Calu3 (cell line): ENCODE data around the gene ANKRD13D. TPM values are rescaled to one million over a fixed set of nuclear protein-coding genes. Genes with fewer than 3 reads are reported as not detected.

ENCODE experiments used
- BruUV-seq: library from RNA; stranded (reverse); fragments of 400-500 nt; replicated peaks from 2 replicates; lab custom pipeline; 2021; lab: Mats Ljungman, UMichigan
- CTCF ChIA-PET: fragments of 300-600 bp; sonication (Branson Sonifier 250); formaldehyde crosslinking; loops from one replicate; lab custom pipeline; 2022; ENCODE audit warnings: antibody characterized with exemption; lab: Charles Lee
- DNase-seq: peaks from one replicate; pipeline ENCODE4 v3.0.0; 2022
- H3K27ac Mint-ChIP-seq: one replicate; pipeline ENCODE4 v1.8.0; 2022; ENCODE audit warnings: mixed read lengths; ENCODE audit not compliant: unreplicated experiment
- H3K27me3 Mint-ChIP-seq: one replicate; pipeline ENCODE4 v1.8.0; 2022; ENCODE audit warnings: mixed read lengths; ENCODE audit not compliant: unreplicated experiment
- H3K36me3 Mint-ChIP-seq: one replicate; pipeline ENCODE4 v1.8.0; 2022; ENCODE audit warnings: mild to moderate bottlenecking, moderate library complexity, mixed read lengths; ENCODE audit not compliant: insufficient read depth, unreplicated experiment
- H3K4me1 Mint-ChIP-seq: one replicate; pipeline ENCODE4 v1.8.0; 2022; ENCODE audit warnings: mild to moderate bottlenecking, low read depth, mixed read lengths; ENCODE audit not compliant: unreplicated experiment
- H3K4me3 Mint-ChIP-seq: one replicate; pipeline ENCODE4 v1.8.0; 2022; ENCODE audit warnings: mild to moderate bottlenecking, low read depth, moderate library complexity, mixed read lengths; ENCODE audit not compliant: unreplicated experiment
- H3K9me3 Mint-ChIP-seq: one replicate; pipeline ENCODE4 v1.8.0; 2022; ENCODE audit warnings: low read depth, mixed read lengths; ENCODE audit not compliant: unreplicated experiment
- CTCF ChIP-seq: fragments of 200-600 bp; IDR thresholded peaks from one replicate; pipeline ENCODE4 v1.8.0; 2022; ENCODE audit warnings: antibody characterized with exemption; ENCODE audit not compliant: unreplicated experiment
- intact Hi-C: fragments of 100-400 bp; cut with micrococcal nuclease; formaldehyde crosslinking; loops from one replicate; pipeline ENCODE4 v1.10.0; 2022; ENCODE audit not compliant: unreplicated experiment
- total RNA-seq: library from RNA; stranded (reverse); gene quantifications from 2 replicates; pipeline ENCODE4 v1.2.3, GENCODE V29; 2022

Gene ANKRD13D
- total RNA-seq, 1 experiment from 2014 or later = 50.8 TPM

GRCh38 chr11:67253872-67254624 is 35.1 kb upstream of the ANKRD13D start:
- H3K27me3 Mint-ChIP-seq = no peaks in the 10 kb centered on the region
- no peak for TF ChIP-seq CTCF
- H3K36me3 Mint-ChIP-seq = peaks cover 67% of the 10 kb centered on the region
- H3K27ac Mint-ChIP-seq = peak overlapping the region; percentile 61
- peaks cover 14% of the 10 kb centered on the region for H3K4me1 Mint-ChIP-seq
- intact Hi-C loops = no loop called here
- H3K4me3 Mint-ChIP-seq = no peak overlapping the region
- CTCF ChIA-PET = interaction anchor here (1.5 kb wide), 1 partner anchor 63 kb away, joined by 4 read pairs; no protein-coding TSS in a partner anchor
- DNase-seq = no peak
- H3K9me3 Mint-ChIP-seq = no peaks in the 10 kb centered on the region
- no TSS peak for BruUV-seq

GRCh38 chr11:67254798-67255197 is 34.3 kb upstream of the ANKRD13D start:
- no peak overlapping the region for H3K4me3 Mint-ChIP-seq

GRCh38 chr11:67255353-67255752 is 33.8 kb upstream of the ANKRD13D start:
- intact Hi-C loops = no loop called here
- Mint-ChIP-seq H3K36me3 (peaks cover 63% of the 10 kb centered on the region), H3K4me1 (peaks cover 8% of the 10 kb centered on the region), H3K27me3 (no peaks in the 10 kb centered on the region), H3K4me3 (no peak overlapping the region), H3K27ac (no peak overlapping the region), H3K9me3 (no peaks in the 10 kb centered on the region)
- no TSS peak for BruUV-seq
- CTCF ChIA-PET = no interaction called here
- DNase-seq = no peak
- TF ChIP-seq CTCF = no peak

More at GRCh38 chr11:67254798-67255197, 34.3 kb upstream of the ANKRD13D start:
- no TSS peak for BruUV-seq
- TF ChIP-seq CTCF = no peak
- intact Hi-C loops = no loop called here
- H3K36me3 Mint-ChIP-seq = peaks cover 63% of the 10 kb centered on the region
- CTCF ChIA-PET = no interaction called here
- DNase-seq = no peak
- H3K27me3 Mint-ChIP-seq = no peaks in the 10 kb centered on the region
- H3K4me1 Mint-ChIP-seq = peaks cover 8% of the 10 kb centered on the region
- no peak overlapping the region for H3K27ac Mint-ChIP-seq
- no peaks in the 10 kb centered on the region for H3K9me3 Mint-ChIP-seq

- Mint-ChIP-seq H3K36me3 (peaks cover 60% of the 10 kb centered on the region), H3K27ac (no peak overlapping the region)
- CTCF ChIA-PET = no interaction called here
These were observed 33.2 kb upstream of the ANKRD13D start for GRCh38 chr11:67255864-67256263.

More at GRCh38 chr11:67255864-67256263, 33.2 kb upstream of the ANKRD13D start:
- no peak for TF ChIP-seq CTCF
- BruUV-seq = no TSS peak
- Mint-ChIP-seq H3K9me3 (no peaks in the 10 kb centered on the region), H3K27me3 (no peaks in the 10 kb centered on the region), H3K4me1 (peaks cover 8% of the 10 kb centered on the region), H3K4me3 (no peak overlapping the region)
- intact Hi-C loops = no loop called here
- no peak for DNase-seq
